GM20431 (cell line): ENCODE data around the gene RHOG.
"Not testable (repeated sequence)": the region's sequence is repeated elsewhere in the genome, so short reads cannot be mapped to it uniquely, and the experiment has no call there.

ENCODE experiments used
- in situ Hi-C: fragments of 300-500 bp; cut with MseI, MboI; formaldehyde crosslinking; loops from one replicate; pipeline ENCODE4 v1.15.0; 2020; ENCODE audit warnings: low sequenced_read_pairs; ENCODE audit not compliant: unreplicated experiment

Gene RHOG

GRCh38 chr11:3860898-3861393 lies 20.2 kb upstream of the RHOG start:
- in situ Hi-C loops: not testable (repeated sequence)

GRCh38 chr11:3860375-3860774 lies 19.6 kb upstream of the RHOG start:
- in situ Hi-C loops: no loop called here

- in situ Hi-C loops: no loop called here
Observed at GRCh38 chr11:3859373-3859881, 18.7 kb upstream of the RHOG start.

GRCh38 chr11:3857628-3858027 lies 16.9 kb upstream of the RHOG start:
- in situ Hi-C loops: no loop called here

GRCh38 chr11:3856856-3857553 lies 16.2 kb upstream of the RHOG start:
- in situ Hi-C loops: no loop called here

GRCh38 chr11:3855808-3856491 lies 15.2 kb upstream of the RHOG start:
- in situ Hi-C loops: no loop called here

- in situ Hi-C loops: no loop called here
Observed at GRCh38 chr11:3854977-3855807, 14.4 kb upstream of the RHOG start, which contains the start of gene STIM1. Gene STIM1 (plus strand): TSS chr11:3855664. CDS start chr11:3856271, 607 bp downstream.

GRCh38 chr11:3854660-3854976 lies 13.9 kb upstream of the RHOG start:
- in situ Hi-C loops: no loop called here

GRCh38 chr11:3853899-3854659 lies 13.3 kb upstream of the RHOG start:
- in situ Hi-C loops: no loop called here

GRCh38 chr11:3853545-3853842 lies 12.7 kb upstream of the RHOG start:
- in situ Hi-C loops: no loop called here

- in situ Hi-C loops: loop anchor here (10.0 kb wide), 1 partner anchor 235 kb away; no protein-coding TSS in a partner anchor
Observed at GRCh38 chr11:3849297-3849874, 8.6 kb upstream of the RHOG start.

- in situ Hi-C loops: loop anchor here (10.0 kb wide), 1 partner anchor 239 kb away; no protein-coding TSS in a partner anchor
Observed at GRCh38 chr11:3845670-3846069, 4.9 kb upstream of the RHOG start.

- in situ Hi-C loops: loop anchor here (10.0 kb wide), 1 partner anchor 240 kb away; no protein-coding TSS in a partner anchor
Observed at GRCh38 chr11:3845246-3845645, 4.5 kb upstream of the RHOG start.

- in situ Hi-C loops: loop anchor here (10.0 kb wide), 1 partner anchor 241 kb away; no protein-coding TSS in a partner anchor
Observed at GRCh38 chr11:3843326-3843725, 2.6 kb upstream of the RHOG start.

GRCh38 chr11:3841426-3842350 lies 929 bp upstream of the RHOG start:
- in situ Hi-C loops: loop anchor here (10.0 kb wide), 1 partner anchor 243 kb away; no protein-coding TSS in a partner anchor

GRCh38 chr11:3840004-3840869 lies 522 bp downstream of the RHOG start:
- in situ Hi-C loops: loop anchor here (10.0 kb wide), 1 partner anchor 245 kb away; no protein-coding TSS in a partner anchor

- in situ Hi-C loops: no loop called here
Observed at GRCh38 chr11:3838504-3838903, 2.3 kb downstream of the RHOG start.
